GM06990 (cell line): ENCODE results near the gene NXF3.
"Not testable (repeated sequence)": the region's sequence is repeated elsewhere in the genome, so short reads cannot be mapped to it uniquely, and the experiment has no call there.

Source experiments
- DNase-seq: peaks from one replicate; pipeline ENCODE4 v3.0.0-alpha.2; 2011; ENCODE audit not compliant: insufficient read length; ENCODE audit errors: extremely low read depth
- H3K27me3 ChIP-seq: replicated peaks from 2 replicates; pipeline ENCODE4 v1.6.0; 2011; ENCODE audit warnings: low read length; ENCODE audit not compliant: control insufficient read depth, insufficient read depth
- H3K36me3 ChIP-seq: 2 replicates; pipeline ENCODE4 v1.5.1; 2011; ENCODE audit warnings: low read length; ENCODE audit not compliant: control insufficient read depth, insufficient read depth
- H3K4me3 ChIP-seq: replicated peaks from 2 replicates; pipeline ENCODE4 v1.5.1; 2011; ENCODE audit warnings: low read depth, mild to moderate bottlenecking, control low read depth, low read length
- TF ChIP-seq, protein P1 (sequence below): IDR thresholded peaks from 2 replicates; pipeline ENCODE4 v1.5.1; 2011; ENCODE audit warnings: low read length, control low read depth, mild to moderate bottlenecking, inconsistent platforms; ENCODE audit not compliant: insufficient read depth, poor library complexity, severe bottlenecking

Gene NXF3

DNA sequence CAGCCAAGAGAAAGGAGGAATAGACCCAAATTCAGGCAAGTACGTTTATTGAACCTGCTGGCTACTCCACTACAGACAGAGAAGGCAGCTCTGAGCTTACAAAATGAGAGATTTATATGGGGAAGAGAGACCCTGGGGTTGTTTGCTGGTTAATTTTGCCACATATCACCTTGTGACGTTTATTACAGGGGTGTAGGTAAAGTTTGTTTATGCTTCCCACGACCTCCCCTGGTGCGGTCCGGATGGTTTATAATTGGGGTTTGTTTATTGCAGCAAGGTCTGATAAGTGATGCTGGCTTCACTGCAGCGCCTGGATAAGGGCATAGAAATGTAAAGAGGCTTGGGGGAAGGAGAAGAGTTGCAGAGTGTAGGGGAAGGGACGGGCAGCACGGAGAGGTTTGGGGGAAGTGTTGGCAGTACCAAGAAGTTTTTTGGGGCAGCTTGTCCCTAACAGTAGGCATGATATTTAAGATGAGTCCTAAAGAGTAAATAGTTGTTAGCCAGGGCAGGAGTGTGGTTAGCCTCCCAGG is 41.6 kb downstream of the NXF3 start:
- TF ChIP-seq, protein P1, sequence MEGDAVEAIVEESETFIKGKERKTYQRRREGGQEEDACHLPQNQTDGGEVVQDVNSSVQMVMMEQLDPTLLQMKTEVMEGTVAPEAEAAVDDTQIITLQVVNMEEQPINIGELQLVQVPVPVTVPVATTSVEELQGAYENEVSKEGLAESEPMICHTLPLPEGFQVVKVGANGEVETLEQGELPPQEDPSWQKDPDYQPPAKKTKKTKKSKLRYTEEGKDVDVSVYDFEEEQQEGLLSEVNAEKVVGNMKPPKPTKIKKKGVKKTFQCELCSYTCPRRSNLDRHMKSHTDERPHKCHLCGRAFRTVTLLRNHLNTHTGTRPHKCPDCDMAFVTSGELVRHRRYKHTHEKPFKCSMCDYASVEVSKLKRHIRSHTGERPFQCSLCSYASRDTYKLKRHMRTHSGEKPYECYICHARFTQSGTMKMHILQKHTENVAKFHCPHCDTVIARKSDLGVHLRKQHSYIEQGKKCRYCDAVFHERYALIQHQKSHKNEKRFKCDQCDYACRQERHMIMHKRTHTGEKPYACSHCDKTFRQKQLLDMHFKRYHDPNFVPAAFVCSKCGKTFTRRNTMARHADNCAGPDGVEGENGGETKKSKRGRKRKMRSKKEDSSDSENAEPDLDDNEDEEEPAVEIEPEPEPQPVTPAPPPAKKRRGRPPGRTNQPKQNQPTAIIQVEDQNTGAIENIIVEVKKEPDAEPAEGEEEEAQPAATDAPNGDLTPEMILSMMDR, result no peak
- H3K4me3 ChIP-seq, result no peak overlapping the region
- H3K27me3 ChIP-seq, result no peaks in the 10 kb centered on the region
- DNase-seq, result no peak
- H3K36me3 ChIP-seq, result no peaks in the 10 kb centered on the region

DNA sequence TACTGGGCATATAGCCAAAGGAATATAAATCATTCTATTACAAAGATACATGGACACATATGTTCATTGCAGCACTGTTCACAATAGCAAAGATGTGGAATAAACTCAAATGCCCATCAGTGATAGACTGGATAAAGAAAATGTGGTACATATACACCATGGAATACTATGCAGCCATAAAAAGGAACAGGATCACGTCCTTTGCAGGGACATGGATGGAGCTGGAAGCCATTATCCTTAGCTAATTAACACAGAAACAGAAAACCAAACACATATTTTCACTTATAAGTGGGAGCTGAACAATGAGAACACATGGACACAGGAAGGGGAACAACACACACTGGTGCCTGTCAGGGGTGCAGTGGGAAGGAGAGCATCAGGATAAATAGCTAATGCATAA is 59.6 kb downstream of the NXF3 start:
- H3K27me3 ChIP-seq, H3K4me3 ChIP-seq, H3K36me3 ChIP-seq, DNase-seq: not testable (repeated sequence)
